ENCODE results near the gene LSM12.
"Not testable (repeated sequence)": the region's sequence is repeated elsewhere in the genome, so short reads cannot be mapped to it uniquely, and the experiment has no call there.

Gene LSM12

GRCh38 chr17:44007346-44008204 lies 58.9 kb downstream of the LSM12 start:
- no peak for DNase-seq

GRCh38 chr17:44006598-44007345 lies 59.7 kb downstream of the LSM12 start:
- peak; percentile 100 for DNase-seq
- ATAC-seq, result peak; percentile 85

More at GRCh38 chr17:44007346-44008204, 58.9 kb downstream of the LSM12 start:
- ATAC-seq, result peak; percentile 1

GRCh38 chr17:44006272-44006597 lies 60.2 kb downstream of the LSM12 start:
- ATAC-seq (peak; percentile 3), DNase-seq (no peak)

GRCh38 chr17:44005527-44006271 lies 60.8 kb downstream of the LSM12 start:
- DNase-seq, result peak; percentile 40

GRCh38 chr17:44004761-44005526 lies 61.5 kb downstream of the LSM12 start:
- no peak for DNase-seq
- ATAC-seq, result no peak

More at GRCh38 chr17:44005527-44006271, 60.8 kb downstream of the LSM12 start:
- no peak for ATAC-seq

GRCh38 chr17:44004077-44004760 lies 62.3 kb downstream of the LSM12 start, which contains the start of gene NAGS:
NAGS (plus strand) TSS chr17:44004622; CDS start chr17:44004664, 42 bp downstream.
- ATAC-seq, result no peak
- DNase-seq, result no peak

GRCh38 chr17:44002141-44002848 lies 64.2 kb downstream of the LSM12 start:
- no peak for ATAC-seq
- no peak for DNase-seq

- ATAC-seq (no peak), DNase-seq (no peak)
Measured at GRCh38 chr17:44001461-44001920, 65.0 kb downstream of the LSM12 start.

- ATAC-seq (no peak), DNase-seq (no peak)
Measured at GRCh38 chr17:44000871-44001460, 65.5 kb downstream of the LSM12 start.

GRCh38 chr17:44000141-44000860 lies 66.2 kb downstream of the LSM12 start:
- ATAC-seq (no peak), DNase-seq (no peak)

GRCh38 chr17:43999024-43999423 lies 67.4 kb downstream of the LSM12 start:
- DNase-seq (no peak), ATAC-seq (no peak)

GRCh38 chr17:43998552-43998951 lies 67.9 kb downstream of the LSM12 start:
- DNase-seq, result no peak
- no peak for ATAC-seq

- not testable (repeated sequence) for ATAC-seq, DNase-seq
Measured at GRCh38 chr17:43997180-43997579, 69.3 kb downstream of the LSM12 start.

GRCh38 chr17:43995150-43995471 lies 71.4 kb downstream of the LSM12 start:
- no peak for DNase-seq
- no peak for ATAC-seq

- DNase-seq (peak; percentile 77), ATAC-seq (peak; percentile 77)
Measured at GRCh38 chr17:43994272-43995149, 72.0 kb downstream of the LSM12 start.

- ATAC-seq, result no peak
Measured at GRCh38 chr17:43992641-43993040, 73.8 kb downstream of the LSM12 start.

GRCh38 chr17:43988301-43988700 lies 78.2 kb downstream of the LSM12 start:
- no peak for ATAC-seq
- DNase-seq, result no peak

More at GRCh38 chr17:43992641-43993040, 73.8 kb downstream of the LSM12 start:
- DNase-seq, result no peak

All from stimulated activated naive CD8-positive, alpha-beta T cell treated with anti-CD3 and anti-CD28 coated beads, Interleukin-15, Interleukin-2, amounts not matched to agents 100 U/mL and 50 U/mL, for 24 hours (primary cell).